ENCODE measurements around the gene CDHR3. TPM values are rescaled to one million over a fixed set of nuclear protein-coding genes. Genes with fewer than 3 reads are reported as not detected.

Gene CDHR3
- total RNA-seq, 1 experiment from 2014 or later, result 8.7 TPM

- no peak for DNase-seq
- no TSS peak for BruUV-seq (replicated peaks)
- H3F3A ChIP-seq (ENCODE audit: insufficient read depth, low read depth), result peaks cover 12% of the 10 kb centered on the region; the same call in 1 of the 2 replicates
- POLR2A ChIA-PET (ENCODE audit: unreplicated experiment), result interaction anchor here (0.5 to 0.7 kb wide), 3 partner anchors 9 to 1092 kb away, joined by 3 to 5 read pairs (median 3); no protein-coding TSS in a partner anchor
- H3K27ac ChIP-seq, result no peak overlapping the region
- no peak overlapping the region for H2AFZ ChIP-seq
- no peaks in the 10 kb centered on the region for H3K79me2 ChIP-seq (ENCODE audit: low read depth)
- H3K4me1 ChIP-seq (replicated peaks; ENCODE audit: insufficient read depth), result peaks cover 24% of the 10 kb centered on the region
- H3K4me2 ChIP-seq, result no peak overlapping the region
- no peaks in the 10 kb centered on the region for H3K36me3 ChIP-seq (ENCODE audit: low read depth)
- H3K4me3 ChIP-seq, result no peak overlapping the region
- TF ChIP-seq CTCF (conservative IDR thresholded peaks at IDR 0.05) (no peak), EZH2 (IDR thresholded peaks at IDR 0.05; ENCODE audit: low read depth) (no peak)
- H3K9me2 ChIP-seq (ENCODE audit: insufficient read depth), result no peaks in the 10 kb centered on the region
- intact Hi-C loops (cut with micrococcal nuclease; ENCODE audit: unreplicated experiment), result no loop called here
- H3K9me3 ChIP-seq (ENCODE audit: insufficient read depth, low read depth), result no peaks in the 10 kb centered on the region
- no peaks in the 10 kb centered on the region for H4K20me1 ChIP-seq (ENCODE audit: insufficient read depth)
- H3K27me3 ChIP-seq (ENCODE audit: insufficient read depth, low read depth), result no peaks in the 10 kb centered on the region
- CTCF ChIA-PET, result no interaction called here
Observed at GRCh38 chr7:106076537-106076936, 113.5 kb downstream of the CDHR3 start.

- no peak overlapping the region for H3K4me3 ChIP-seq
- intact Hi-C loops (cut with micrococcal nuclease; ENCODE audit: unreplicated experiment), result no loop called here
- ChIA-PET CTCF (interaction anchor here (0.6 to 0.7 kb wide), 2 partner anchors 121 to 432 kb away, joined by 3 to 12 read pairs; no protein-coding TSS in a partner anchor), POLR2A (ENCODE audit: unreplicated experiment) (interaction anchor here (0.7 to 0.9 kb wide), 2 partner anchors 22 to 237 kb away, joined by 4 to 8 read pairs; no protein-coding TSS in a partner anchor)
- BruUV-seq (replicated peaks), result no TSS peak
- no peaks in the 10 kb centered on the region for H3K79me2 ChIP-seq (ENCODE audit: low read depth)
- no peak overlapping the region for H3K4me2 ChIP-seq
- no peaks in the 10 kb centered on the region for H3K9me3 ChIP-seq (ENCODE audit: insufficient read depth, low read depth)
- no peak for DNase-seq
- TF ChIP-seq CTCF (conservative IDR thresholded peaks at IDR 0.05), result no peak
- no peak for TF ChIP-seq EZH2 (IDR thresholded peaks at IDR 0.05; ENCODE audit: low read depth)
- no peaks in the 10 kb centered on the region for H3F3A ChIP-seq (ENCODE audit: insufficient read depth, low read depth)
- no peak overlapping the region for H3K27ac ChIP-seq
- H3K27me3 ChIP-seq (ENCODE audit: insufficient read depth, low read depth), result no peaks in the 10 kb centered on the region
- H3K9me2 ChIP-seq (ENCODE audit: insufficient read depth), result no peaks in the 10 kb centered on the region
- H3K4me1 ChIP-seq (replicated peaks; ENCODE audit: insufficient read depth), result 0 out of 2 replicates have a peak, but pooled peaks cover 3% of the 10 kb centered on the region
- no peaks in the 10 kb centered on the region for H3K36me3 ChIP-seq (ENCODE audit: low read depth)
- no peaks in the 10 kb centered on the region for H4K20me1 ChIP-seq (ENCODE audit: insufficient read depth)
- no peak overlapping the region for H2AFZ ChIP-seq
Observed at GRCh38 chr7:106080300-106080987, 117.4 kb downstream of the CDHR3 start.

- CTCF ChIA-PET, result no interaction called here
- H3K79me2 ChIP-seq (ENCODE audit: low read depth), result no peaks in the 10 kb centered on the region
- H3K27ac ChIP-seq, result no peak overlapping the region
- no peaks in the 10 kb centered on the region for H3K27me3 ChIP-seq (ENCODE audit: insufficient read depth, low read depth)
- no peaks in the 10 kb centered on the region for H3K9me2 ChIP-seq (ENCODE audit: insufficient read depth)
- no peaks in the 10 kb centered on the region for H3K9me3 ChIP-seq (ENCODE audit: insufficient read depth, low read depth)
- no peak overlapping the region for H3K4me2 ChIP-seq
- no peak overlapping the region for H3K4me3 ChIP-seq
- no TSS peak for BruUV-seq (replicated peaks)
- no peak for DNase-seq
- intact Hi-C loops (cut with micrococcal nuclease; ENCODE audit: unreplicated experiment), result no loop called here
- H2AFZ ChIP-seq, result no peak overlapping the region
- POLR2A ChIA-PET (ENCODE audit: unreplicated experiment), result interaction anchor here (0.6 kb wide), 1 partner anchor 1882 kb away, joined by 3 read pairs; no protein-coding TSS in a partner anchor
- 0 out of 2 replicates have a peak, but pooled peaks cover 5% of the 10 kb centered on the region for H3F3A ChIP-seq (ENCODE audit: insufficient read depth, low read depth)
- H3K4me1 ChIP-seq (replicated peaks; ENCODE audit: insufficient read depth), result 0 out of 2 replicates have a peak, but pooled peaks cover 3% of the 10 kb centered on the region
- TF ChIP-seq CTCF (conservative IDR thresholded peaks at IDR 0.05), result no peak
- no peak for TF ChIP-seq EZH2 (IDR thresholded peaks at IDR 0.05; ENCODE audit: low read depth)
- no peaks in the 10 kb centered on the region for H3K36me3 ChIP-seq (ENCODE audit: low read depth)
- H4K20me1 ChIP-seq (ENCODE audit: insufficient read depth), result no peaks in the 10 kb centered on the region
Observed at GRCh38 chr7:106082087-106082854, 119.2 kb downstream of the CDHR3 start.

Other genes starting within 250 kb of the CDHR3 start
- 10.8 and 14.6 TPM in 2 replicates for gene ATXN7L1, start 86.7 kb upstream of the CDHR3 start, total RNA-seq (2021)
- 83.9 and 102 TPM in 2 replicates for gene SYPL1, start 149.0 kb downstream of the CDHR3 start, total RNA-seq (2021)